Measurements from ENCODE around the gene RTL9. TPM values are rescaled to one million over a fixed set of nuclear protein-coding genes. Genes with fewer than 3 reads are reported as not detected.

Gene RTL9
- total and polyA plus RNA-seq, 2 of the 13 experiments (the other 11 are each of a cell fraction or from before 2014, with no cell fraction given): 0.01 to 0.02 TPM

DNA sequence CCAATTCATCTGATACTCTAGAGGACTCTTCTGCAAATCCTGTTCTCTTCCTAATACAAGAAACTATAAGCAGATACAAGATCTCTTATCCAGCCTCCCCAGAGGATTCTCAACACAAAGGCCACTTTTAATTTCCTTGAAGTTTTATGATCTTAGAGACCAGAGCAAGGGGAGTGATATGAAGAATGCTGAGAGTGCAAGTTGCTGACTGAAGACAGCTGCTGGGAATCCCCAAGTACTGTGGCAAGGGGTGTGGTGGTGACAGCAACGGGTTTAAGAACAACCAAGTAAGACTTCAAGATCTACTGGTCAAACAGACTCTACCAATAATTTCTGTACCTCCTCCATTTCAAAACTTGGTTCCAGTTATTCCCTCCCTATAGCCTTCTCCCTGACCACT lies 47.8 kb upstream of the RTL9 start:
- POLR2A ChIA-PET: no interaction called here
- 83% methylated on average over 1 of the region's 1 CpG for WGBS (ENCODE audit: low lambda C conversion rate)
- peaks cover 8% of the 10 kb centered on the region for H3K79me2 ChIP-seq (ENCODE audit: insufficient read depth, low read length)

DNA sequence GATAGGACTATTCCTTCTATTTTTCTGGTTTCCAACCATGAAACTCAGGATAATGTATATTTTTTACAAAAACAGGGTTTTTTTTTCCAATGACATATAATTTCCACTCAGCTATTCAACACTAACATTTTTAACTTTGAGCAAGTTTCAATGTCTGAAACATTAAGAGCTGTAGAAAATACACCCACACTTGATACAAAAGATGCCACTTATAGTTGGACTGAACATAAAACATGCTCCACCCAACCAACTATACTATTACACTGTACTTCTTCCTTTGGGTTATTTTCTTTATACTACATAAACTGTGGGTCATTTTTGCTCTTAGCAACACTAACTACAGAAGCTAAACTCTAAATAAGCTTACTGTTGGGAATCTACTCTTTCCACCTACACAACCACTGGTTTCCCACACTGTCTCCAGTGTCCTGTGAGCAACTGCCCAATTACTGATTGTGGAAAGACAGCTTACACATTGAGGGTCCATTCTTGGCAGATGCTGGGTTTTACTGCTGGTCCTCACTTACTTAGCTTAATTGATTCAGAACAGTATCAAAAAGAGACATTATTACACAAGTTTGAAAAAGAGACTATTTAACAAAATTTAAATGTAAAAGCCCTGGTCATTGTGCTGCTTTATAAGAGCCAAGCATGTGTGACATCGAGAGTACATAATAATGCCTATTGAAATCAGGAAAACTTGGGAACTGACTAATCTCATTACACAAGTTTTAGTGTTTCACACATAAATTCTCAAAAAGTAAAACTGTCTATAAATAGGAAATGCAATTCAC lies 47.0 kb upstream of the RTL9 start:
- Histone ChIP-seq H4K20me1 (ENCODE audit: insufficient read depth, low read length) (no peaks in the 10 kb centered on the region), H3K4me3 (replicated peaks in 1 of 3; ENCODE audit: insufficient read depth in 1 of 3, low read depth in 2 of 3, low read length in 3 of 3) (no peak overlapping the region), H3K27me3 (ENCODE audit: control insufficient read depth in 1 of 2, insufficient read depth in 2 of 2, low read length in 2 of 2) (no peaks in the 10 kb centered on the region), H2AFZ (ENCODE audit: low read length) (no peak overlapping the region), H3K36me3 (replicated peaks in 1 of 2; ENCODE audit: control insufficient read depth in 1 of 2, insufficient read depth in 2 of 2, low read length in 2 of 2) (no peaks in the 10 kb centered on the region), H3K79me2 (ENCODE audit: insufficient read depth, low read length) (peaks cover 14% of the 10 kb centered on the region), H3K9ac (ENCODE audit: insufficient read depth, low read depth, low read length) (no peak overlapping the region), H3K9me3 (ENCODE audit: low read length) (no peaks in the 10 kb centered on the region), H3K4me1 (ENCODE audit: insufficient read depth, low read length) (peaks cover 14% of the 10 kb centered on the region; the same call in 1 of the 2 replicates), H3K27ac (ENCODE audit: extremely low read length, insufficient read depth, low read length) (no peak overlapping the region), H3K4me2 (ENCODE audit: low read depth, low read length) (no peak overlapping the region)
- BruUV-seq (replicated peaks): no TSS peak
- ATAC-seq: no peak
- DNase-seq (ENCODE audit: low spot score): no peak
- in situ Hi-C loops (cut with HindIII; ENCODE audit: extremely low pct_ligation_motif_present, low pct_unique_long_range_greater_than_20kb) (no loop called here), intact Hi-C loops (cut with micrococcal nuclease; ENCODE audit: unreplicated experiment) (no loop called here)
- ChIA-PET CTCF (ENCODE audit: low intra/inter-chr PET ratio, low total read pairs) (no interaction called here), POLR2A (no interaction called here)
- TF ChIP-seq NFATC3 (CRISPR knock-in tag; IDR thresholded peaks at IDR 0.05) (no peak), HNF1B (CRISPR knock-in tag; IDR thresholded peaks at IDR 0.05) (no peak), ZSCAN29 (CRISPR knock-in tag; conservative IDR thresholded peaks at IDR 0.05) (no peak), ZNF720 (CRISPR knock-in tag; IDR thresholded peaks at IDR 0.05) (no peak), ZFP90 (CRISPR knock-in tag; IDR thresholded peaks at IDR 0.05; ENCODE audit: borderline replicate concordance) (no peak), ZNF878 (CRISPR knock-in tag; IDR thresholded peaks at IDR 0.05) (no peak), TP53 (CRISPR knock-in tag; conservative IDR thresholded peaks at IDR 0.05) (no peak), CC2D1A (CRISPR knock-in tag; IDR thresholded peaks at IDR 0.05) (no peak), DPF2 (CRISPR knock-in tag; IDR thresholded peaks at IDR 0.05; ENCODE audit: borderline replicate concordance, low read depth) (no peak), ZBTB21 (CRISPR knock-in tag; IDR thresholded peaks at IDR 0.05) (no peak)
- TF ChIP-seq, protein P1, sequence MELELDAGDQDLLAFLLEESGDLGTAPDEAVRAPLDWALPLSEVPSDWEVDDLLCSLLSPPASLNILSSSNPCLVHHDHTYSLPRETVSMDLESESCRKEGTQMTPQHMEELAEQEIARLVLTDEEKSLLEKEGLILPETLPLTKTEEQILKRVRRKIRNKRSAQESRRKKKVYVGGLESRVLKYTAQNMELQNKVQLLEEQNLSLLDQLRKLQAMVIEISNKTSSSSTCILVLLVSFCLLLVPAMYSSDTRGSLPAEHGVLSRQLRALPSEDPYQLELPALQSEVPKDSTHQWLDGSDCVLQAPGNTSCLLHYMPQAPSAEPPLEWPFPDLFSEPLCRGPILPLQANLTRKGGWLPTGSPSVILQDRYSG (CRISPR knock-in tag; IDR thresholded peaks at IDR 0.05): no peak
- TF ChIP-seq, protein P2, sequence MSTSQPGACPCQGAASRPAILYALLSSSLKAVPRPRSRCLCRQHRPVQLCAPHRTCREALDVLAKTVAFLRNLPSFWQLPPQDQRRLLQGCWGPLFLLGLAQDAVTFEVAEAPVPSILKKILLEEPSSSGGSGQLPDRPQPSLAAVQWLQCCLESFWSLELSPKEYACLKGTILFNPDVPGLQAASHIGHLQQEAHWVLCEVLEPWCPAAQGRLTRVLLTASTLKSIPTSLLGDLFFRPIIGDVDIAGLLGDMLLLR (CRISPR knock-in tag; IDR thresholded peaks at IDR 0.05): no peak
- WGBS (ENCODE audit: low lambda C conversion rate): 100% methylated on average over 1 of the region's 1 CpG
- no peak for FAIRE-seq

More for the DNA sequence above, 47.8 kb upstream of the RTL9 start:
- no peak overlapping the region for H3K4me3 ChIP-seq (replicated peaks in 1 of 3; ENCODE audit: insufficient read depth in 1 of 3, low read depth in 2 of 3, low read length in 3 of 3)
- FAIRE-seq: no peak
- TF ChIP-seq ZNF549 (CRISPR knock-in tag; IDR thresholded peaks at IDR 0.05): no peak
- no peak for TF ChIP-seq GZF1 (CRISPR knock-in tag; IDR thresholded peaks at IDR 0.05)
- no TSS peak for BruUV-seq (replicated peaks)
- no peaks in the 10 kb centered on the region for H3K27me3 ChIP-seq (ENCODE audit: control insufficient read depth in 1 of 2, insufficient read depth in 2 of 2, low read length in 2 of 2)
- in situ Hi-C loops (cut with HindIII; ENCODE audit: extremely low pct_ligation_motif_present, low pct_unique_long_range_greater_than_20kb): no loop called here
- peaks cover 14% of the 10 kb centered on the region; the same call in 1 of the 2 replicates for H3K4me1 ChIP-seq (ENCODE audit: insufficient read depth, low read length)
- no peak for ATAC-seq
- H4K20me1 ChIP-seq (ENCODE audit: insufficient read depth, low read length): no peaks in the 10 kb centered on the region
- DNase-seq (ENCODE audit: low spot score): no peak
- H3K36me3 ChIP-seq (replicated peaks in 1 of 2; ENCODE audit: control insufficient read depth in 1 of 2, insufficient read depth in 2 of 2, low read length in 2 of 2): no peaks in the 10 kb centered on the region
- CTCF ChIA-PET (ENCODE audit: low intra/inter-chr PET ratio, low total read pairs): no interaction called here
- intact Hi-C loops (cut with micrococcal nuclease; ENCODE audit: unreplicated experiment): no loop called here
- no peak overlapping the region for H3K27ac ChIP-seq (ENCODE audit: extremely low read length, insufficient read depth, low read length)
- H3K9me3 ChIP-seq (ENCODE audit: low read length): no peaks in the 10 kb centered on the region
- no peak overlapping the region for H3K4me2 ChIP-seq (ENCODE audit: low read depth, low read length)
- H3K9ac ChIP-seq (ENCODE audit: insufficient read depth, low read depth, low read length): no peak overlapping the region
- no peak overlapping the region for H2AFZ ChIP-seq (ENCODE audit: low read length)

All from HepG2 (cell line).